Thyroid gland (tissue), 4 donors: Measurements from ENCODE around the gene STARD6.

Experiments
- CTCF ChIP-seq, 6 experiments: fragments of 200-600 bp in 3 of 6; fragments of 450-650 bp in 3 of 6; sonication (generic) in 3 of 6; IDR thresholded peaks; one replicate each; pipeline ENCODE4 v1.5.1; 2016 to 2019; ENCODE audit warnings: antibody characterized with exemption in 6 of 6, mild to moderate bottlenecking in 2 of 6, inconsistent platforms in 1 of 6, moderate library complexity in 1 of 6
- POLR2A ChIP-seq, 2 donors: fragments of 450-650 bp; IDR thresholded peaks; one replicate each; pipeline ENCODE4 v1.6.1; 2017; ENCODE audit warnings: antibody characterized with exemption in 2 of 2, mild to moderate bottlenecking in 2 of 2, moderate library complexity in 1 of 2

GRCh38 chr18:54316071-54316820 lies 41.4 kb downstream of the STARD6 start:
- TF ChIP-seq CTCF (IDR thresholded peaks at IDR 0.05), result no peak
- TF ChIP-seq POLR2A (IDR thresholded peaks at IDR 0.05), result no peak
